Measurements from ENCODE around the gene RXRG.

Gene RXRG

DNA sequence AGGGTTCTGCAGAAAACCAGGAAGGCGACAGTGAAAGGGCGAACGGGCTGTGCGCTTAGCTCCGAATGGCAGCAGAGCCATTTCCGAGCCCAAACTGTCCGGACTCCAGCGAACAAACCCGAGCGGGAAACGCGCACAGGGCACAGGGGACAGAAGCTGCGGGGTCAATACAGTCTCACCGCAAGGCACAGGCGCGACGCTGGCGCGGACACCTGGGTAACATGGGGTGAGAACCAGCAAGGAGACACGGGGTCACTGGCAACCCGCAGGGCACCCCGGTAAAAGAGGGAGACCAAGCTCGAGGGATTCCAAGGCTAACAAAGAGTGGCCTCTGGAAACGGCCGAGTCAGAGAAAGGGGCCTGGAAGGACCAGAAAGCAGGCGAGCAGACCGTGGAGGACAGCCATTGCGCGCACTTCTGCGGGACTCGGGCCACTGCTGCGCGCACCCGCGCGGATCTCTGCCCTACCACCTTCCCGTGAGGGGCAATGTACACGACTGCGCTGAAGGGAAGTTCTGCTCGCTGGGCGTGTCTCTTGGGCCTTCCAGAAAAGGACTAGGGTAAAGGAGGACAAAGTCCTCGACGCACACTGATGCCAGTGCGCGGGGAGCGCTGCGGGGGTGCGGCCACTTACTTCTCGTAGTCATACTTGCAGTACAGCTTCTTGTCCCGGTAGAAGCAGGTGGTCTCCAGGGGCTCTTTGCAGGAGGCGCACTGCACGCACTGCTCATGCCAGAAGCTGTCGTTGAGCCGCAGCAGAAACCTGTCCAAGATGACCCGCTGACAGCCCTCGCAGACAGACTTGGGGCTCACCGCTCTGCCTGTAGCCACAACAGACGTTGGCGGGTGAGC is 92.3 kb downstream of the RXRG start:
- TF ChIP-seq, protein P1, sequence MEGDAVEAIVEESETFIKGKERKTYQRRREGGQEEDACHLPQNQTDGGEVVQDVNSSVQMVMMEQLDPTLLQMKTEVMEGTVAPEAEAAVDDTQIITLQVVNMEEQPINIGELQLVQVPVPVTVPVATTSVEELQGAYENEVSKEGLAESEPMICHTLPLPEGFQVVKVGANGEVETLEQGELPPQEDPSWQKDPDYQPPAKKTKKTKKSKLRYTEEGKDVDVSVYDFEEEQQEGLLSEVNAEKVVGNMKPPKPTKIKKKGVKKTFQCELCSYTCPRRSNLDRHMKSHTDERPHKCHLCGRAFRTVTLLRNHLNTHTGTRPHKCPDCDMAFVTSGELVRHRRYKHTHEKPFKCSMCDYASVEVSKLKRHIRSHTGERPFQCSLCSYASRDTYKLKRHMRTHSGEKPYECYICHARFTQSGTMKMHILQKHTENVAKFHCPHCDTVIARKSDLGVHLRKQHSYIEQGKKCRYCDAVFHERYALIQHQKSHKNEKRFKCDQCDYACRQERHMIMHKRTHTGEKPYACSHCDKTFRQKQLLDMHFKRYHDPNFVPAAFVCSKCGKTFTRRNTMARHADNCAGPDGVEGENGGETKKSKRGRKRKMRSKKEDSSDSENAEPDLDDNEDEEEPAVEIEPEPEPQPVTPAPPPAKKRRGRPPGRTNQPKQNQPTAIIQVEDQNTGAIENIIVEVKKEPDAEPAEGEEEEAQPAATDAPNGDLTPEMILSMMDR (IDR thresholded peaks at IDR 0.05; ENCODE audit: extremely low read depth, insufficient read depth, missing control alignments): no peak
- in situ Hi-C loops (cut with MboI; ENCODE audit: low pct_unique_long_range_greater_than_20kb, low sequenced_read_pairs, unreplicated experiment): no loop called here
- no peak for DNase-seq (ENCODE audit: low spot score)

DNA sequence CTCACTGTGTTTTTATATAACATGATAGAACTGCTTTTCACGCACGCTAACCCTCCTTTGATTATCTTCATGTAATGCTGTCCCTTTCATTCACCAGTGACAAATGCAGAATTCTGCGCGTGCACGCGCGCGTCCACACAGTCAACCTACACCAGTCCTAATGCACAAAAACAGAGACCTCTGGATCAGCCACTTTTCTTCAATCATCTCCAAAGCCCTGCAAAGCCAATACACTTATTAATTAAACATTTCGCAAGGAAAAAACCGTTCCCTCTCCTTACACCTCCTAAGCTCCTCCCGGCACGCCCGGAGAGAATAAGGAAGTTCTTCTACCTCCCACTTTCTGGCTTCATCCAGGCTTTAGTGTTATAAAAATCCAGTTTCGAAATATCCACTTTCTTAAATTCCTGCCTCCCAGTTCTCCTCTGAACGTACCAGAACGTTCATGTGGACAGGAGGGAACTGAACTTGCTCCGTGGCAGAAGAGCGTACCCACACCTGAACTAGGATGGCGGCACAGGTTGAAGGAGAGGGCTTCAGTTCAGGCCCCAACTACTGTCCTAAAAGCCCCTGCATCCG is 93.0 kb downstream of the RXRG start:
- TF ChIP-seq, protein P1 (IDR thresholded peaks at IDR 0.05; ENCODE audit: extremely low read depth, insufficient read depth, missing control alignments): no peak
- in situ Hi-C loops (cut with MboI; ENCODE audit: low pct_unique_long_range_greater_than_20kb, low sequenced_read_pairs, unreplicated experiment): no loop called here
- no peak for DNase-seq (ENCODE audit: low spot score)

All from GM13977 (cell line).